Bronchial epithelial cell (primary cell): ENCODE data around the gene BMP5. TPM values are rescaled to one million over a fixed set of nuclear protein-coding genes. Genes with fewer than 3 reads are reported as not detected.

Source experiments
- DNase-seq: peaks from one replicate; pipeline ENCODE4 v3.0.0-alpha.2; 2010; ENCODE audit warnings: low read depth
- FAIRE-seq: peaks from 2 replicates; lab custom pipeline; 2011; peaks lifted over from hg19 to GRCh38; lab: Jason Lieb, UNC
- H3K27me3 ChIP-seq: 2 replicates; pipeline ENCODE4 v1.5.1; 2011; ENCODE audit warnings: low read length; ENCODE audit not compliant: control insufficient read depth, insufficient read depth
- H3K36me3 ChIP-seq: 2 replicates; pipeline ENCODE4 v1.5.1; 2011; ENCODE audit warnings: low read length; ENCODE audit not compliant: control insufficient read depth, insufficient read depth
- H3K4me3 ChIP-seq: 2 replicates; pipeline ENCODE4 v1.5.1; 2011; ENCODE audit warnings: mild to moderate bottlenecking, low read depth, low read length, control low read depth
- CTCF ChIP-seq: IDR thresholded peaks from 2 replicates; pipeline ENCODE4 v1.5.1; 2011; ENCODE audit warnings: mild to moderate bottlenecking, moderate library complexity, low read length, control low read depth, inconsistent platforms; ENCODE audit not compliant: insufficient read depth, severe bottlenecking
- total RNA-seq: library from RNA; depleted of rRNA; stranded (reverse); fragments of >200 nt; gene quantifications from 2 replicates; pipeline ENCODE4 v1.2.1, GENCODE V29; 2014

BMP5 gene
- total RNA-seq, 1 donor from 2014 or later: not detected

GRCh38 chr6:55705451-55706440 lies 169.6 kb downstream of the BMP5 start:
- TF ChIP-seq CTCF: no peak
- no peaks in the 10 kb centered on the region for H3K27me3 ChIP-seq
- FAIRE-seq: no peak
- H3K4me3 ChIP-seq: no peak overlapping the region
- DNase-seq: no peak
- no peaks in the 10 kb centered on the region for H3K36me3 ChIP-seq

GRCh38 chr6:55704421-55704820 lies 171.0 kb downstream of the BMP5 start:
- Histone ChIP-seq H3K4me3 (no peak overlapping the region), H3K36me3 (no peaks in the 10 kb centered on the region), H3K27me3 (no peaks in the 10 kb centered on the region)
- no peak for TF ChIP-seq CTCF
- FAIRE-seq (no peak), DNase-seq (peak; percentile 96)
